GM10847 (cell line): Measurements from ENCODE around the gene SLIT3.

Experiments used
- POLR2A ChIP-seq: IDR thresholded peaks from 2 replicates; pipeline ENCODE4 v1.6.1; 2011; ENCODE audit not compliant: insufficient read length; ENCODE audit errors: extremely low read depth

Gene SLIT3

DNA sequence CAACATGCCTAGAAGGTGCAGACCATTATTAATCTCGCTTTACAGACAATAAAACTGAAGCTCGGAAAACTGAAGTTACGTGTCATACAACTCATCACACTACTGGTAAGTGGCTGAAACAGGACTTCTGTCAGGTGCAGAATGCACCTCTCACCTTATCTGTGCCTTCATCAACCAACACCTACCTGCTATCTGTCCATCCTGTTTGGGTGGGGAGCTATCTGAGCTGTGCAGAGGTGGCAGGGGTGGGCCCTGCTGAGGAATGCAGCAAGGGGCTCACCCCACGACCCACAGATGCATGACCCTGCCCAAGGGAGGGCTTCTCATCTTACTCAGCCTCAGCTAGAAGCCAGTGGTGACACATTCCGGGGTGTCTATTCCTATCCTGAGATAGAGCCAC, 81.6 kb downstream of the SLIT3 start:
- no peak for TF ChIP-seq POLR2A

DNA sequence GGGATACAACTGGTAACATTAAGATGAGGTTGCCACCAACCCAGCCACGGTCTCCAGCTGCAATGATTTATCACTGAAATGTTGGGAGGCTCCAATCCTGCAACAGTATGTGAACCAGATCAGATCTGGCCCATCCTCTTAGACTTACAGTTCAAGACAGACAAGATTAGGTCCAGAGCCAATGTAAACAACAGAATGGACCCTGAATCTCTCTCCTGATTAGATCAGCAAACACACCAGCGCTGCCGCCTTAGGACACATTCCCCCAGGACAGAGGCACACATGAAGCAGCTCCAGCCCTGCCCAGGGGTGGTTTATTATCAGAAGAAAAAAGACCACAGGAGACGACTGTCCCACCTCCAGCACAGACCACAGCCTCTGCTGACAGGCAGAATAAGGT, 82.1 kb downstream of the SLIT3 start:
- TF ChIP-seq POLR2A = no peak

DNA sequence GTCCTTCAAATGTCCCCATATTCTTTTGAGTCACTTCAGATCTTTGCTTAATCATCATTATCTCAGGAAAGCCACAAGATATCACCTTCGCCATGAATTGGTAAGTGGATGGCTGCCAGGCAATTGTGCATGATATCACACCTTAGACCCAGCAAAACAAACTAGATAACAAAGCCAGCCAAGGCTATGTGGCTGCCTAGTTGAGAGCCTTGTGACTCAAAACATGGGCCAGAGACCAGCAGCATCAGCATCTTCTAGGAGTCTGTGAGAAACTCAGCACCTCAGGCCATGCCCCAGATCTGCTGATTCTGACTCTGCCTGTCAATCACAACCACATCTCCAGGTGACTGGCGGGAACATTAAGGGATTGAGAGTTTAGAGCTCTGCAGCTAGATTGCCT, 82.8 kb downstream of the SLIT3 start:
- no peak for TF ChIP-seq POLR2A

DNA sequence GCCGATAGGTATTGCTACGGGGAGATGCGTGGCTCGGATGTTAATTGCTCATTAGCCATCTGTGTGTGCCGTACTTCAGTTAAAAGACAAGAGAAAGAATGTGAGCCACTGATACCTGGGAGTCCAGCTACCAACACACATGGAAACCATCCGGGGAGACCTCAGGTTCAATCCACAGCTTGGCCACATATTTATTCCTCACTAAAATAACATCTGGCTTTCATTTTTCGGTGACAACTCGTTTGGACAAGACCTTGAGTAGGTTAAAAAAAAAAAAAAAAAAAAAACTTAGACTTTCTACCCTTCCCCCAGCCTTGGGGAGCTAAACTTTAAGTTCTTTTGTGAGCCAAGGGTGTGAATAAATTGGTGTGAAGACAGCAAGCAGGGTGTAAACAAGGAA, 84.1 kb downstream of the SLIT3 start:
- TF ChIP-seq POLR2A = no peak

DNA sequence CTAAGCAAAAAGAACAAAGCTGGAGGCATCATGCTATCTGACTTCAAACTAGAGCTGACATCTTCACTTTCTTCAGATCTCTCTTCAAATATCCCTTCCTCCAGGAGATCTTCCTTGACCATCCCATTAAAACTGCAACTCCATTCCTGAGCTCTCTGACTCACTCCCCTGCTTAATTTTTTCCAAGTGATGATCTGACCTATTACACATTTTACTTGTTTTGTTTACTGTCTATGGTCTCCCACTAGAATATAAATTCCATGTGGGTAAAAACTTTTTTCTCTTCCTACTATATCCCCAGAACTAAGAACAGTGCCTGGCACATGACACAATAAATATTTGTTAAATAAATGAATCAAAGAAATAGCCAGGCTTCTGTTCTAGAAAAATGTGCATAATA, 87.5 kb downstream of the SLIT3 start:
- TF ChIP-seq POLR2A = no peak

DNA sequence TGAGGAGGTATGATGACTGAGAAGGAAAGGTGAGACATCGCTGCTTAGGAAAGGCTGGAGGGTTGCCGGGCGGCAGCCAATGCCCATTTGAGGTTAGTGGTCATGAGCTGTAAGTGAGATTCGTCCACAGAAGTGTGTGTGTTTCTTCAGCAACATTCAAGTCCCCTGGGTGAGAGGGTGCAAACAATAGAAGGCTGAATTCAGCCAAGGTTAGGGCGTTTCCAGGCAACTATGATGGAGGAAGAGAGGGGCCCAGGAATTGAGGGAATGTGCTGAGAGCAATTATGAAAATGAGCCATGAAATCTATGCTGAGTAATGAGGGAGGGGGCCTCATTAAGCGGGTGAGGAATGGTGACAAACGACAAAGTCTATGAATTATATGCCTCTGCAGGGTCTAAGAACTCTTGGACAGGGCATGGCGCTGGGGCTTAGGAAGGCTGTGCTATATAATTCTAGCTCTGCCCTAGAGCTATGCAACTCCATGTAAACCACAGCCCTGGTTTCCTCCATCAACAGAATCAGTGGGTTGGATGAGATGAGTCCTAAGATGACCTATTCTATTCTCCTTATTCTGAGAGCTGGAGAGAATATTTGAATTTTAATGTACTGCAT, 96.0 kb downstream of the SLIT3 start:
- TF ChIP-seq POLR2A = no peak

DNA sequence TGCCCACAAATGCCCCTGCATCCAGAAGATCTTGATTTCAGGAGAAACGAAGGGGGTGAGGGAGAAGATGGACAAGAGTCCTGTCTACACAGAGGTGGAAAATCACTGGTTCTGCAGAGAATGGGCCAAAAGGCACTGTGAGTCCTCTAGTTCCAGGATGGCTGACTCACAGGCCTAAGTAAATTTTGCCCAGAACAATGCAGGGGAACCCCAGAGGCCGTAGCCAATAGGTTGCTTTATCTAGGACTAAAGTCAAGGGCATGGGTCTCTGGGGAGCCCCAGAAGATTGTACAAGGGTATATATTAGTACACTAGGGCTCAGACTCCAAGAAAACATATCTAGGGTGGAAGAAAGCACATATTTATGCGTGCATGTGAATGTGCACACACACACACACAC, 98.0 kb downstream of the SLIT3 start:
- TF ChIP-seq POLR2A = no peak

DNA sequence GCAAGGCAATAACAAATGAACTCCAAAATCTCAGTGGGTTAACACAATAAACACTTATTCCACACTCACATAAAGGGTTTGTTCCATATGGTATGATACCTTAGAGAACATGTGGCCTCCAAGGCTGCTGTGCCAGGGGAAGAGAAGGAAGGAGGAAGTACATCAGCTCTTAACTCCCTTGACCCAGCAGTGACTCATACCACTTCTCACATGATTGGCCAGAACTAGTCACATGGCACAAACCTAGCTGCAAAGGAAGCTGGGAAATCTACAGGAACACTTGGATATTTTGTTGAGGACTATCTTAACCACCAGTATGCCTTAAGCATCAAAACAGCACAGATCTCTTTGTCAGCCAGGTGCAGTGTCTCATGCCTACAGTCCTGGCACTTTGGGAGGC, 99.3 kb downstream of the SLIT3 start:
- TF ChIP-seq POLR2A = no peak

DNA sequence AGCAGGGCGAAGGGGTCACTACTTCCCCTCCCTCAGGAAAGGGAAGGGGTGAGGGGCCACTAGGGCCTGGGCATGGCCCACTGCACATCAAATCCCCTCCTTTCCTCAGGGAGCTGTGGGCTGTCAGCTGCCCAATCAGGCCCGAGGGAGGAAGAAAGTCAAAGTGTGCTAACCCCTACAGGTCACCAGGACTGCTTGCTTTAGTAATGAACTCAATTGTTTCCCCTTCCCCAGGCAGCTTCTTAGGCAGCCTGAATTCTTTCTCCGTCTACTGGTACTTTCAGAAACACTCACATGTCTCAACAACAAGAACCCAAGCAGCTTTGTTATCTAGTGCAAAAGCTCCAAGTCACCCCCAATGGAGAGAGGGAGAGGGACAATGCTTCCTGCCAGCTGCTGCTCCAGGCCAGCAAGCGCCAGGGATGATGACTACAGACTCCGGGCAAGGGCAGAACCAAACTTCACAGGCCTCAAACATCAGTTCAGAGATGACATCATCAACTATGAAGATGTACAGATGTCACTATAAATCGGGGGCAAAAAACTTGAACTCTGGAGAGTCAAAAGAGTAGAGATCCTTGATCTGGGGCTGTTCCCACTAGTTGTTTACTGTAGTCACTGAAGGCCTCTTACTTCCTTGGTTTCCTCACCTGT, 100.7 kb downstream of the SLIT3 start:
- TF ChIP-seq POLR2A = no peak

DNA sequence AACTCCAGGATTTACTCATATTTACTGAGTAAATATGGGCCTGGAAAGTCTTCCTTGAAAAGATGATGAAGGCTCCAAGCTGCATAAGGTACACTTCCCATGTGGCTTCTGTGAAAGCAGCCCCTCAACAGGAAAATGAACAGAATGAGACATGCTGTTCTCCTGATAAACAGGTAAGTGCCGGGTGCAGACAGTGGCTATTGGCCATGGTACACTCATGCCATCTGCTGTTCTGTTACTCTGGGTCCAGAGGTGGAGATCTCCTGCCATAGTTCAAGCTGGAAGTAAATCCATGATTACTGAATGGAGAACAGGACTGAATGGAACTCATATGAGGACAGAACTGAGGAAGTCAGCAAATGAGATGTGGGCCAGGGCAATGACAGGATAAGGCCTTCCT, 103.6 kb downstream of the SLIT3 start:
- no peak for TF ChIP-seq POLR2A

DNA sequence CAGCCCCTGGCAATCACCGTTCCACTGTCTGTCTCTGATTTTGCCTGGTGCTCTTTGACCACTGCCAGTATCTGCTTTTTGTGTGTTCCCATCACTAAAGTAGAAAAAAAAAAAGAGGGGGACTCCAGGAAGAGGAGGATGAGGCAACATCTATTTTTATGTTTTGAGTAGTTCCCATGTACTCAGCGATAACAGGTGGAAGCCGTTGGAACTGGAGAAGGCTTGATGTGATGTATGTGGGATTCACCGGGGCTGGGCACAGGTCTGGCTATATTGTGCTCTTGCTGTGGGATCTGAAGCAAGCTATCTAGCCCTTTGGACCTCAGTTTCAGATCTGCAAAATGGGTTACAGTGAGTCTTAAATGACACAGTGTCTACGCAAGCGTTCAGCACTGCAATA, 104.9 kb downstream of the SLIT3 start:
- no peak for TF ChIP-seq POLR2A

DNA sequence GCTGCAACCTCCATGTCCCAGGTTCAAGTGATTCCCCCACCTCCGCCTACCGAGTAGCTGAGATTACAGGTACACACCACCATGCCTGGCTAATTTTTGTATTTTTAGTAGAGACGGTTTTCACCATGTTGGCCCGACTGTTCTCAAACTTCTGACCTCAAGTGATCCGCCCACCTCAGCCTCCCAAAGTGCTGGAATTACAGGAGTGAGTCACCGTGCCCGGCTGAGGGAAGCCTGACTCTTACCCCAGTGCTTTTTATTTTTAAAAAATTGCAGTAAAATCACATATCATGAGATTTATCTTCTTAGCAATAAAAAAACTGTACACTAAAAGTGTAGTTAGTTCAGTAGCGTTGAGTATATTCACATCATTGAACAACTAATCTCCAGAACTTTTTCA, 105.3 kb downstream of the SLIT3 start:
- TF ChIP-seq POLR2A = no peak

DNA sequence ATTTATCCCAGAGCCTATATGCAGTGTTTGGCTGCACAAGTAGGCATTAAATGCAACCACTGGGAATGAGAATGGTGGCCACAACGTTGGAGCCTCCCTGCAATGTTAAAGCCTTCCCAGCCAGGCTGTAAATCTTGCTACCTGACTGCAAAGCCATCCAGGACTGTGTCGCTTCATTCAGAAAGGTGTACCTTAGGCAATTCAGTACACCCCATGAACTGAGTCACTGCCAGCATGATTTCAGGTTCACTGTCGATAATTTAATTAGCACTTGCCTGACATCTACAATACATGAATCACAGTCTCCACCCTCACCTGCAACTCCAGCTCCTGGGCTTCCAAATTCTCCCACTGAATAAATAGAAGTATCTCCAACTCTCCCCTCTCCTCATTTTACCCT, 108.4 kb downstream of the SLIT3 start:
- TF ChIP-seq POLR2A = no peak

DNA sequence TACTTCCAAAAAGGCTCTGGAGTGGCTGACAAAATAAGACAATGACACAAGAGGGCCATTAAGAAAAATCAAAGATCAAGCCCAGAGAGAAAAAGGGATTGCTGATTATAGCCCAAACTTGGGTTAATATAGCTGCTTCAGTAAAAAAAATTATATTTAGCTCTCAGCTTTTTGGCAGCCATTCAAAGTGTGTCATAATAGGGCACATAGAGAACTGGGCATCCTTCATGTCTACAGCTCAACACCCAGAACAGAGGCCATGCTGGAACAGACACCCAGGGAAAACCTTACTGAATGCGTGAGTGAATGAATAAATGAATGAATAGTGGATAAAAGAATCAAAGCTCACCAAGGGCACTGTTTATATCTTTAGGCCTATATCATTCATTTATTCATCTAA, 110.1 kb downstream of the SLIT3 start:
- TF ChIP-seq POLR2A = no peak

DNA sequence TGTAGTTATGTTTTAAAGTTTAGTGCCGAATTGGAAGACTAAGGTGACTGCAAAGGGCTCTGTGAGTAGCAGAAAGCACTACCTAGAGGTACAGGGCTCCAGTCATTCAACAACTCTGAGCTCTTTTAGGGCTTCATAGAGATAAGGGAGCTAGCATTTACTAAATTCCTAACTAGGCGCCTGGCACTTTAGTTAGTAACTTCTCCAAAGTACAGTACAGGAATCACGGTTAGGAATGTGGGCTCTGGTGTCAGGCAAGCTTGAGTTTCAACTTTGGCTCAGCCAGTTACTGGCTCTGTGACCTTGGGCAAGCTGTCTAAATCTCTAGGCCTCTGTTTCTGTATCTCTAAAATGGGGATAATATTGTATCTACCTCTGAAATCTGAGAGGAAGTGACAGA, 115.3 kb downstream of the SLIT3 start:
- no peak for TF ChIP-seq POLR2A

DNA sequence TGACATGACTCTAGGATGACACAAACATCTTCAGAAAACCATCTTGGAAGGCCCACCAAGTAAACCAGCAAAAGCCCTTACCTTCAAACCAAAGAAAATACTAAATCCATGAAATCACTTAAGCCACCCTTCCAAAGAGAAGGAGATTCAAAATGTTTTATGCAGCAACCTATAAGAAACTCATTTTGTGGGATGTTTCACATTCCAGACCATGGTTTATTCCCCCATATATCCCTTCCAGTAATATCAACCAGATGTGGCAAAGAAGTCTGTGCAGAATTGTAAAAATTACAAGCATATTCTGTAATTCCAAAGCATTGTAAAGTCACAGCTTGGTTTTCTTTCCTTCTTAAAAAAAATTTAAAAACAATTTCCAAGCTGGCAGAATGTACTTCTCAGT, 117.4 kb downstream of the SLIT3 start:
- TF ChIP-seq POLR2A = no peak

DNA sequence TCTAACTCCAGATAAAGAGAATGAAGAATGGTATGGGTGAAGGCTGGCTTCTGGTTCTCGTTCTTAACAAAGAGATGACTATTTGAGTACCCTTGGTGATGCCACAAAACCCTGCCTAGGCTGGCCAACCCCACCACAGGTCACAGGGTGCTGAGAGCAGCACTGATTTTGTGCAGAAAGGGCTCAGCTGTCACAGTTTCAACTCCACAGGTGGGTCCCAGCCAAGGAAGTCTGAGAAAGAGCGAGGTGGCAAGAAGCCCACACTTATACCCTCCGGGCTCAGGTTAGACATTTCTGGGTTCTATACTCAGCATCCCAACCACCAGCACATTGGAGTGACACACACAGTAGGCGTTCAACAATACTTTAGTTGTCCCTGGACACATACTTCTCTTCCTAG, 118.1 kb downstream of the SLIT3 start:
- TF ChIP-seq POLR2A = no peak
